GM18951 (cell line): ENCODE data around the gene NUAK1.

Source experiments
- POLR2A ChIP-seq: IDR thresholded peaks from 4 replicates; pipeline ENCODE4 v1.6.1; 2011; ENCODE audit warnings: mild to moderate bottlenecking; ENCODE audit not compliant: insufficient read length, insufficient read depth; ENCODE audit errors: extremely low read depth
- in situ Hi-C: fragments of 300-500 bp; cut with MboI; formaldehyde crosslinking; loops from one replicate; pipeline ENCODE4 v1.12.0; 2022; ENCODE audit warnings: low sequenced_read_pairs, mixed read lengths, inconsistent platforms; ENCODE audit not compliant: unreplicated experiment

The NUAK1 gene

GRCh38 chr12:106119301-106119700 is 19.5 kb downstream of the NUAK1 start:
- no peak for TF ChIP-seq POLR2A
- in situ Hi-C loops = no loop called here

DNA sequence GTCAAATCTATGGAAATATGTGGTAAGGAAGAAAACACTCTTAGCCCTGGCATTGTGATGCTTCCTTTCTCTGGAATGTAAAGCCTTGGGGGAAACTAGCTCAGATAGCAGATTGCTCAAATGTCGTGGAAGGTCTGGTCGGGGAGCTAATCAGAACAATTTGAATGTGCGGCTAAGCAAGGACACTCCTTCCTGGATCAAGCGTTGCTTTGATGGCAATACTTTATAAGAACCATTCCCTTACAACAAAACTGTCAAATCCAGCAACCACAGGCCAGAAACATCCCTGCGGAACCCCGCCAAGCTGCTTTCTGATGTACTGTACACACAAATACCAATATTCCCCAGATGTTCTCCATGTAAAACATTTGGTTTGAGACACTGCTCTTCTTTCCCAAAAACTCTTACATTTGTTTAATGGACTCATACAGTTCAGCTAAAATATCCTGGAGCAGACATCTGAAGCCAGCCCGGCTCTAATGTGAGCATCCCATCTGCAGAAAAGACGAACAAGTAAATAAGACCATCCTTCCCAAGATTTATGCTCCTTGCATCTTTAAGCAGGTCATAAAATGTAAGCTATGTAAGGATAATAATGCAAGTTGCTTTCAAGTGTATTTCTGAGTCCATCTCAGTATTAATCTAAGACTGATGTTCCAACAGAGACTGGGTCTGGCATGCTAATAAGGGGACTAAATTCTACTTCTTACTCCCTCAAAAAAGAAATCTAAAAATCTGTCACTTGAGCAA is 20.2 kb downstream of the NUAK1 start:
- no peak for TF ChIP-seq POLR2A
- in situ Hi-C loops = no loop called here

DNA sequence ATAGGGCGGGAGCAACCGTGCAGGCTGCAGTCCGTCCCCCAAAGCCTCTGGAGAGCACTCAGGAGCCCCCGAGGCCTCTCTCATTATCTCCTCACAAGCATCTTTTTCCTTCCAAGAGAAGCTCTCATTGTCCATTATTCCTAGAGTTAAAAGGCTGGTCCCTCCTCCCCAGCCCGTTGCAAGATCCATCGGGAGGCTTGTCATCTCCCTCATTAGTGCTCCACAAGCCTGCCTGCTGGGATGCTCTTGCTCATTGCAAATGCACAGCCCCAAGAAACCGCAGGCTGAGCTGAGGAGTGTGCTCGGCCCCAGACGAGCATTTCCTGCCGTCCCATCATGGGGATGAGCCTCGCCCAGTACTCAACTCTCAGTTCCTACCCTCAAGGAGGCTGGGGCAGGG is 23.3 kb downstream of the NUAK1 start:
- in situ Hi-C loops = no loop called here
- no peak for TF ChIP-seq POLR2A

- no peak for TF ChIP-seq POLR2A
- in situ Hi-C loops = no loop called here
Measured at GRCh38 chr12:106114447-106115068, 24.2 kb downstream of the NUAK1 start.

DNA sequence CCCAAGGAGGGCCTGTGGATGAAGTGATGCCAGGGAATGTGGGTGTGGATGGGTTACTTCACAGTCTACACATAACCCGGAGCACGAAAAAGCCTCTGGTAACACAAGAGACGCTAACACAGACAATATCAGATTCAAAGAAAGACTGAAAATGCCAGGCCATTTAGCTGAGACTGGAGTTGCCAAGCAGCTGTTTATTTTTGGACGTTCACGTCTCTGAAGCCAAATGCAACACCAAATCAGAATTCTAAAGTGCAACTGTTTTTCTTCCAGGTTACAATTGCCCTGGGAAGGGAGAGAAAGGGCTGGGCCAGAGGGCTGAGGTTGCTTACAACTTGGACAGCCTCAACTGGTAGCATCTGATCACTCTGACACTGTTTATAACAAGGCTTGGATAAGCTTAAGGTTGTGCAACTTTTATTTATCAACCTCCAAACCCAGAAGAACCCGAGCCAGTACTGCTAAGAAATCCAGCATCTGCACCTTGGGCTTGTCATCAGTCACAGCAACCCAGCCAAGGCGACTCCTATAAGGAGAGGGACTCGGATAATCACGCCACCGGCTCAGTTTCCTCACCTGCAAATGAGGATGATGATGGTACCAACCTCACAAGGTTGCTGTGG is 24.8 kb downstream of the NUAK1 start:
- no peak for TF ChIP-seq POLR2A
- in situ Hi-C loops = no loop called here

- TF ChIP-seq POLR2A = no peak
- in situ Hi-C loops = no loop called here
Measured at GRCh38 chr12:106113446-106113823, 25.3 kb downstream of the NUAK1 start.

DNA sequence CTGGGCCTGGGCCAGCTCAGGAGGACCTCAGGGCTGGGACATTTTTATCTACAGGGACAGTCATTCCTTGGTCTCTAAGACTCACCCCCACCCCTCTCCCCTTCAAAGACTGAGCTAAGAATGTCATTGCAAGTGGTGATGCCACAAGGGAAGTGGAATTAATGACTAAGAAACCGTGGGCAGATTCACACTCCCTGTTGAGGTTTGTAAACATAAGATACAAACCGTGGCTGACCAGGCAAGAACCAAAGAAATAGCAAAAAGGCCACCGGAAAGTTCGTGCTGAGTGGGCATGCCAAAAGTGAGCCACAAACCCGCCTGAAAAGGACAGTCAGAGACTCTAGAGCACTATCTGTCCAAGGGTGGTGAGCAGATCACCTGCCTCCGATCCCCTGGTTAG is 25.7 kb downstream of the NUAK1 start:
- in situ Hi-C loops = no loop called here
- no peak for TF ChIP-seq POLR2A

DNA sequence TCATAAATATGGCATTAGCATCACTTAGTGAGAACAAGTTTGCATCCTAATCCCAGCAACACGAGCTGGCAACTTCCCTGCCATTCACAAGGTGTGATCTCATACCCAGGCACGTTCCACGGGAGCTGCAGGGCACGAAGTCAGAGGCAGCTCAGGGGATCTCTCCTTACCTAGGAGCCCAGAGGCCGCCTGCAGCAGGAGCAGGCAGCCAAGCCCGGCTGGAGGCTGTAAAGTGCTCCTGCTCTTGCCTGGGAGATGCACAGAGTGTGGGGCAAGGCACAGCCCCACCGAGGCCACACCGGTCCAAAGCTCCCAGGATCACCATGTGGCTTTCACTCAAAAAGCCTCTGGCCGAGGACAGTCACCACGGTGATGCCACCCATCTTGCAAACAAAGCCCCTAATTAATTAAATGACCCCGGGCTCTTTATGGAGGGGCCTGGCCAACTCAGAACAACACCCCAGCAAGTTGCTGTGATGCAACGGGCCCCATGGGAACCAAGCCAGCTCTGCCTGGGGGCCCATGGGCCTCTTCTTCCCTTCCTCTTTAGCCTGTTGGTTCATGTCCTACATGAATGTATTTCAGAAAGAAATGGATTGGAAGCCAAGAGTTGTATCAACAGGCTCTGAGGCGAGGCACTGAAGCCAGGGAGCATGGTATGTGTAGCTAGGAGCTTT is 26.5 kb downstream of the NUAK1 start:
- in situ Hi-C loops = no loop called here
- no peak for TF ChIP-seq POLR2A

- no peak for TF ChIP-seq POLR2A
- in situ Hi-C loops = no loop called here
Measured at GRCh38 chr12:106110626-106111300, 28.0 kb downstream of the NUAK1 start.

GRCh38 chr12:106109168-106109910 is 29.4 kb downstream of the NUAK1 start:
- TF ChIP-seq POLR2A = no peak
- in situ Hi-C loops = no loop called here

- in situ Hi-C loops = no loop called here
- no peak for TF ChIP-seq POLR2A
Measured at GRCh38 chr12:106108185-106108835, 30.4 kb downstream of the NUAK1 start.

GRCh38 chr12:106107566-106107965 is 31.2 kb downstream of the NUAK1 start:
- no peak for TF ChIP-seq POLR2A
- in situ Hi-C loops = no loop called here

DNA sequence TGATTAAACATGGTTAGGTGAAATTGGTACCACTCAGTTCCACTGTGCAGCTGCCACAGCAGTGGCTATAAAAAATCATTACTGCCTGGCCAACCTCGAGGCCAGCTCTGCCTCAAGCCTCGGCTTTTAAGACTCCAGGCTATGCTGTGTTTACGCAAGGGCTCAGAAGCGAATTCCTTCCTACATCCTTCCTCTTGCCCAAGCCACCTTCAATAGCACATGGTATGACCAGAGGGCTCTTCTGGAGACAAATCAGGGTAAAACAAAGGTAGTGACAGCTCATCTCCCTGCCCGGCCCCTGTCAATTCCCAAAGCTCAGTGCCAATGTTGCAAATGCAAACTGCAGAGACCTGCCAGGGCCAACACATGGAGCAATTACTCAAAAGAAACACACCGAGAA is 31.9 kb downstream of the NUAK1 start:
- in situ Hi-C loops = no loop called here
- no peak for TF ChIP-seq POLR2A
